MCF 10A (cell line): Measurements from ENCODE around the gene MYMX. TPM values are rescaled to one million over a fixed set of nuclear protein-coding genes. Genes with fewer than 3 reads are reported as not detected.
A peak's percentile ranks its signal among the peaks of the same experiment; 100 is the strongest.

Source experiments
- BruUV-seq: library from RNA; stranded (reverse); fragments of 400-500 nt; replicated peaks from 2 replicates; lab custom pipeline; 2021; lab: Mats Ljungman, UMichigan
- CTCF ChIA-PET: fragments of 300-600 bp; sonication (Branson Sonifier 250); formaldehyde crosslinking; extraction: SDS; loops from one replicate; lab custom pipeline; 2021; ENCODE audit warnings: antibody characterized with exemption, inconsistent platforms; lab: Yijun Ruan, JAX
- POLR2A ChIA-PET: fragments of 300-600, 350-650 bp; sonication (Branson Sonifier 250); formaldehyde crosslinking; extraction: SDS; loops from one replicate; lab custom pipeline; 2020; ENCODE audit warnings: antibody characterized with exemption, inconsistent platforms; lab: Yijun Ruan, JAX
- DNase-seq: peaks from one replicate; pipeline ENCODE4 v3.0.0-alpha.2; 2018; ENCODE audit not compliant: unreplicated experiment
- H3K27ac Mint-ChIP-seq: one replicate; pipeline ENCODE4 v1.8.0; 2022; ENCODE audit warnings: mild to moderate bottlenecking, low read depth, mixed read lengths; ENCODE audit not compliant: unreplicated experiment
- H3K27me3 Mint-ChIP-seq: one replicate; pipeline ENCODE4 v1.8.0; 2022; ENCODE audit warnings: mixed read lengths; ENCODE audit not compliant: insufficient read depth, unreplicated experiment
- H3K36me3 Mint-ChIP-seq: one replicate; pipeline ENCODE4 v1.8.0; 2022; ENCODE audit warnings: mild to moderate bottlenecking, moderate library complexity, mixed read lengths; ENCODE audit not compliant: insufficient read depth, unreplicated experiment
- H3K4me1 Mint-ChIP-seq: one replicate; pipeline ENCODE4 v1.8.0; 2022; ENCODE audit warnings: mixed read lengths; ENCODE audit not compliant: insufficient read depth, unreplicated experiment
- H3K4me3 Mint-ChIP-seq: one replicate; pipeline ENCODE4 v1.8.0; 2022; ENCODE audit warnings: mild to moderate bottlenecking, moderate library complexity, mixed read lengths; ENCODE audit not compliant: unreplicated experiment
- H3K9me3 Mint-ChIP-seq: one replicate; pipeline ENCODE4 v1.8.0; 2022; ENCODE audit warnings: mixed read lengths; ENCODE audit not compliant: unreplicated experiment
- CTCF ChIP-seq: fragments of 200-600 bp; IDR thresholded peaks from one replicate; pipeline ENCODE4 v1.8.0; 2022; ENCODE audit warnings: antibody characterized with exemption, mild to moderate bottlenecking; ENCODE audit not compliant: unreplicated experiment
- intact Hi-C: fragments of 100-400 bp; cut with micrococcal nuclease; formaldehyde crosslinking; loops from 2 replicates; pipeline ENCODE4 v1.14.1; 2022
- total RNA-seq: library from RNA; stranded (reverse); gene quantifications from 2 replicates; pipeline ENCODE4 v1.2.3, GENCODE V29; 2022

Gene MYMX
- total RNA-seq, 1 experiment from 2014 or later: not detected

GRCh38 chr6:44262467-44263353 lies 46.0 kb downstream of the MYMX start:
- Mint-ChIP-seq H3K9me3 (no peaks in the 10 kb centered on the region), H3K4me3 (peak overlapping the region; percentile 91), H3K27me3 (no peaks in the 10 kb centered on the region), H3K36me3 (peaks cover 3% of the 10 kb centered on the region), H3K4me1 (peaks cover 29% of the 10 kb centered on the region), H3K27ac (peak overlapping the region; percentile 77)
- intact Hi-C loops: no loop called here
- no TSS peak for BruUV-seq
- TF ChIP-seq CTCF: no peak
- ChIA-PET POLR2A (interaction anchor here (0.7 to 3.3 kb wide), 5 partner anchors 9 to 25 kb away, joined by 3 to 25 read pairs (median 3); partner anchors contain the start of gene HSP90AB1), CTCF (interaction anchor here (1.0 to 1.8 kb wide), 4 partner anchors 9 to 81 kb away, joined by 3 to 9 read pairs (median 4); no protein-coding TSS in a partner anchor)
- no peak for DNase-seq

GRCh38 chr6:44263354-44264100 lies 46.8 kb downstream of the MYMX start:
- H3K27me3 Mint-ChIP-seq: no peaks in the 10 kb centered on the region
- H3K36me3 Mint-ChIP-seq: no peaks in the 10 kb centered on the region
- H3K27ac Mint-ChIP-seq: peak overlapping the region; percentile 77
- peaks cover 23% of the 10 kb centered on the region for H3K4me1 Mint-ChIP-seq
- no peak for DNase-seq
- H3K9me3 Mint-ChIP-seq: no peaks in the 10 kb centered on the region
- no TSS peak for BruUV-seq
- POLR2A ChIA-PET: interaction anchor here (1.6 to 3.3 kb wide), 2 partner anchors 16 to 76 kb away, joined by 7 to 25 read pairs; partner anchors contain the start of gene HSP90AB1
- no peak for TF ChIP-seq CTCF
- CTCF ChIA-PET: interaction anchor here (0.8 to 1.9 kb wide), 6 partner anchors 21 to 95 kb away, joined by 3 to 8 read pairs (median 4); no protein-coding TSS in a partner anchor
- intact Hi-C loops: loop anchor here (2.0 kb wide), 1 partner anchor 49 kb away; the partner anchor contains the start of gene AARS2
- peak overlapping the region; percentile 91 for H3K4me3 Mint-ChIP-seq

DNA sequence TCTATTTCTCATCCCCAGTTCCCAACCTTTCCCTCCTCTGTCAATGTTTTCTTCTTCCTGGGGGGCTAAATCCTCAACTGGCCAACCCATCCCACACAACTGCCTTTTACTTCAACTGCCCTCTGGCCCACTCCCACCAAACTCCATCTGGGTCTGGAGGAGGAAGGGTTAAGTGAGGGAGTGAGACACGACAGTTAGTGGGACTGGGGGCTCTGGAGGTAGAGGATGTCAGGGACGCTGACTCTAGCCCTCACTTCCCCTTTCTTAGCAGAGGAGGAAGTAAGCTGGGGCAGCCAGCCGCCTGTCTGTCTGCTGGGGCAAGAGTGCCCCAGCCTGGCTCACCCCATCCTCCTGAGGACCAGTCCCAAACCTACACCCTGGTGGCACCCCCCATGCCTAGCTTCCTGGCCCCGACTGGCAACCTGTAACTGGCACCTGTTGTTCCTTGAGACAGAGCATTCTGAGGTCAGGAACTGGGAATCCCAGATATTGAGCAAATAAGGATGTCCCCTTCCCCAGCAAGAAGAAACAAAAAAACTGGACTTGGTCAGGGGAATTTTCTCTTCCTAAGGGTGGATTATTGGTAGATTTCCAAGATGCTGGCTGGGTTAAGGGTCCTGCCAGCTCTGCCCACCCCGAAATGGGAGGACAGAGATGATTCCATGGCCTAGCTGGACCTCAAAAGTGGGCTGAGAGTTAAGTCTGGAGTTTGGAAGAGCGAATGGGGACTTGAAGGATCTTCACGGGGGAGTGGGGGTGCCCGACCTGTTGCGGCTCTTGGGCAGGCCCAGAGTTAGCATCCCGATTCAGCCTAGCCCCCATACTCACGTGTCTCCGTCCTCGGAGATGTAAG lies 47.7 kb downstream of the MYMX start:
- peaks cover 23% of the 10 kb centered on the region for H3K4me1 Mint-ChIP-seq
- BruUV-seq: no TSS peak

More for the DNA sequence above, 47.7 kb downstream of the MYMX start:
- H3K27me3 Mint-ChIP-seq: peaks cover 1% of the 10 kb centered on the region
- TF ChIP-seq CTCF: no peak
- no peaks in the 10 kb centered on the region for H3K36me3 Mint-ChIP-seq
- peak overlapping the region; percentile 77 for H3K27ac Mint-ChIP-seq
- no peaks in the 10 kb centered on the region for H3K9me3 Mint-ChIP-seq
- no peak for DNase-seq
- intact Hi-C loops: loop anchor here (2.0 to 5.0 kb wide), 2 partner anchors 48 to 193 kb away; partner anchors contain the start of gene AARS2
- ChIA-PET POLR2A (interaction anchor here (1.3 to 3.3 kb wide), 4 partner anchors 8 to 75 kb away, joined by 3 to 25 read pairs (median 7); partner anchors contain the start of gene HSP90AB1), CTCF (interaction anchor here (0.7 to 1.9 kb wide), 9 partner anchors 9 to 96 kb away, joined by 3 to 8 read pairs (median 3); no protein-coding TSS in a partner anchor)
- H3K4me3 Mint-ChIP-seq: peak overlapping the region; percentile 91
